PC-3 (cell line): ENCODE measurements around the gene CXXC5. TPM values are rescaled to one million over a fixed set of nuclear protein-coding genes. Genes with fewer than 3 reads are reported as not detected.

Experiments used
- ATAC-seq: fragments of 200-7000 bp; cut with Tn5 transposase; 2 replicates; pipeline ENCODE4 v1.9.1; 2020; ENCODE audit warnings: mild to moderate bottlenecking, moderate library complexity
- BruUV-seq: library from RNA; stranded (reverse); fragments of 400-500 nt; replicated peaks from 2 replicates; lab custom pipeline; 2021; lab: Mats Ljungman, UMichigan
- CTCF ChIA-PET: fragments of 300-600 bp; sonication (Branson Sonifier 250); formaldehyde crosslinking; loops from one replicate; lab custom pipeline; 2022; ENCODE audit warnings: antibody characterized with exemption; lab: Charles Lee
- POLR2A ChIA-PET: fragments of 300-600 bp; sonication (Branson Sonifier 250); formaldehyde crosslinking; loops from one replicate; lab custom pipeline; 2022; ENCODE audit warnings: antibody characterized with exemption; ENCODE audit not compliant: unreplicated experiment; lab: Charles Lee
- DNase-seq: peaks from one replicate; pipeline ENCODE4 v3.0.0-alpha.2; 2015
- H2AFZ ChIP-seq: fragments of 300-600 bp; sonication (generic); 2 replicates; pipeline ENCODE4 v1.6.0; 2016; ENCODE audit warnings: antibody characterized with exemption, low read length
- H3F3A ChIP-seq: fragments of 300-600 bp; sonication (generic); one replicate; pipeline ENCODE4 v1.6.0; 2017; ENCODE audit warnings: antibody characterized with exemption, low read length, control low read depth, mild to moderate bottlenecking; ENCODE audit not compliant: unreplicated experiment
- H3K27ac ChIP-seq: fragments of 300-600 bp; sonication (generic); 2 replicates; pipeline ENCODE4 v1.5.1; 2016; ENCODE audit warnings: mild to moderate bottlenecking, low read length
- H3K27me3 ChIP-seq: fragments of 300-600 bp; sonication (generic); 2 replicates; pipeline ENCODE4 v1.6.1; 2016; ENCODE audit warnings: low read length, mixed read lengths
- H3K36me3 ChIP-seq: fragments of 300-600 bp; sonication (generic); 2 replicates; pipeline ENCODE4 v1.6.1; 2016; ENCODE audit warnings: low read depth, mixed run types, low read length, mixed read lengths
- H3K4me1 ChIP-seq: fragments of 300-600 bp; sonication (generic); 2 replicates; pipeline ENCODE4 v1.5.1; 2016; ENCODE audit warnings: low read length; ENCODE audit not compliant: insufficient read depth
- H3K4me2 ChIP-seq: fragments of 300-600 bp; sonication (generic); 2 replicates; pipeline ENCODE4 v1.6.0; 2016; ENCODE audit warnings: low read length
- H3K4me3 ChIP-seq: fragments of 300-600 bp; sonication (generic); 2 replicates; pipeline ENCODE4 v1.5.1; 2016; ENCODE audit warnings: mild to moderate bottlenecking, low read length, mixed read lengths
- H3K79me2 ChIP-seq: fragments of 300-600 bp; sonication (generic); 2 replicates; pipeline ENCODE4 v1.6.1; 2017; ENCODE audit warnings: low read length, mixed read lengths
- H3K9ac ChIP-seq: fragments of 300-600 bp; sonication (generic); 2 replicates; pipeline ENCODE4 v1.6.0; 2016; ENCODE audit warnings: mild to moderate bottlenecking, low read length
- H3K9me2 ChIP-seq: fragments of 300-600 bp; sonication (generic); replicated peaks from 2 replicates; pipeline ENCODE4 v1.6.1; 2016; ENCODE audit warnings: mixed run types, low read length, mixed read lengths
- H3K9me3 ChIP-seq: fragments of 300-600 bp; sonication (generic); 2 replicates; pipeline ENCODE4 v1.6.1; 2016; ENCODE audit warnings: low read length, mixed read lengths
- H4K20me1 ChIP-seq: fragments of 300-600 bp; sonication (generic); 2 replicates; pipeline ENCODE4 v1.6.1; 2016; ENCODE audit warnings: low read length, mixed read lengths
- CTCF ChIP-seq: fragments of 300-600 bp; sonication (generic); conservative IDR thresholded peaks from 2 replicates; pipeline ENCODE4 v1.5.1; 2017; ENCODE audit warnings: antibody characterized with exemption, low read depth, mild to moderate bottlenecking, low read length
- EZH2 ChIP-seq: fragments of 300-600 bp; sonication (generic); IDR thresholded peaks from one replicate; pipeline ENCODE4 v1.6.1; 2017; ENCODE audit warnings: antibody characterized with exemption, mild to moderate bottlenecking, low read length; ENCODE audit not compliant: unreplicated experiment
- EZH2phosphoT487 ChIP-seq: fragments of 300-600 bp; sonication (generic); IDR thresholded peaks from 2 replicates; pipeline ENCODE4 v1.6.1; 2018; ENCODE audit warnings: mild to moderate bottlenecking, antibody characterized with exemption, low read length, borderline replicate concordance
- intact Hi-C: fragments of 100-400 bp; cut with micrococcal nuclease; formaldehyde crosslinking; loops from 2 replicates; pipeline ENCODE4 v1.9.0; 2023
- total RNA-seq: library from RNA; depleted of rRNA; stranded (reverse); fragments of >200 nt; gene quantifications from 2 replicates; pipeline ENCODE4 v1.2.3, GENCODE V29; 2014

Gene CXXC5
- total RNA-seq, 1 experiment from 2014 or later = 31.1 TPM

- Histone ChIP-seq H2AFZ (no peak overlapping the region), H3K79me2 (no peaks in the 10 kb centered on the region), H3K36me3 (no peaks in the 10 kb centered on the region), H3F3A (no peaks in the 10 kb centered on the region), H3K9ac (no peak overlapping the region), H3K27ac (no peak overlapping the region), H3K4me1 (no peaks in the 10 kb centered on the region), H4K20me1 (no peaks in the 10 kb centered on the region), H3K9me2 (no peaks in the 10 kb centered on the region), H3K4me2 (no peak overlapping the region), H3K9me3 (no peaks in the 10 kb centered on the region), H3K27me3 (no peaks in the 10 kb centered on the region), H3K4me3 (no peak overlapping the region)
- intact Hi-C loops = no loop called here
- ATAC-seq = no peak
- ChIA-PET CTCF (no interaction called here), POLR2A (no interaction called here)
- TF ChIP-seq CTCF = no peak
- no peak for TF ChIP-seq EZH2
- TF ChIP-seq EZH2phosphoT487 = no peak
- no TSS peak for BruUV-seq
- DNase-seq = no peak
These were observed 38.7 kb downstream of the CXXC5 start for GRCh38 chr5:139686706-139687441.

GRCh38 chr5:139687656-139688055 lies 39.5 kb downstream of the CXXC5 start:
- Histone ChIP-seq H3F3A (no peaks in the 10 kb centered on the region), H3K9me2 (no peaks in the 10 kb centered on the region), H3K4me1 (no peaks in the 10 kb centered on the region), H3K4me3 (no peak overlapping the region), H3K9ac (no peak overlapping the region), H3K36me3 (no peaks in the 10 kb centered on the region), H4K20me1 (no peaks in the 10 kb centered on the region), H3K79me2 (no peaks in the 10 kb centered on the region), H3K27me3 (no peaks in the 10 kb centered on the region), H3K27ac (no peak overlapping the region), H2AFZ (no peak overlapping the region), H3K4me2 (no peak overlapping the region), H3K9me3 (no peaks in the 10 kb centered on the region)
- TF ChIP-seq CTCF = no peak
- TF ChIP-seq EZH2 = no peak
- TF ChIP-seq EZH2phosphoT487 = no peak
- POLR2A ChIA-PET = no interaction called here
- DNase-seq (no peak), ATAC-seq (no peak)
- CTCF ChIA-PET = no interaction called here
- intact Hi-C loops = no loop called here
- BruUV-seq = no TSS peak

GRCh38 chr5:139688088-139688702 lies 40.0 kb downstream of the CXXC5 start:
- no peak overlapping the region for H2AFZ ChIP-seq
- H3K36me3 ChIP-seq = no peaks in the 10 kb centered on the region
- H3F3A ChIP-seq = no peaks in the 10 kb centered on the region
- H3K27me3 ChIP-seq = no peaks in the 10 kb centered on the region
- ATAC-seq (no peak), DNase-seq (no peak)
- no peaks in the 10 kb centered on the region for H3K9me2 ChIP-seq
- H3K4me2 ChIP-seq = no peak overlapping the region
- H4K20me1 ChIP-seq = no peaks in the 10 kb centered on the region
- H3K9ac ChIP-seq = no peak overlapping the region
- BruUV-seq = no TSS peak
- CTCF ChIA-PET = no interaction called here
- H3K79me2 ChIP-seq = no peaks in the 10 kb centered on the region
- intact Hi-C loops = no loop called here
- POLR2A ChIA-PET = no interaction called here
- H3K4me3 ChIP-seq = no peak overlapping the region
- no peaks in the 10 kb centered on the region for H3K4me1 ChIP-seq
- TF ChIP-seq EZH2phosphoT487 (no peak), CTCF (no peak), EZH2 (no peak)
- no peaks in the 10 kb centered on the region for H3K9me3 ChIP-seq
- H3K27ac ChIP-seq = no peak overlapping the region
